HL-60 (cell line): ENCODE measurements around the gene SLC26A3.

ENCODE experiments used
- GABPA ChIP-seq: IDR thresholded peaks from 2 replicates; pipeline ENCODE4 v1.6.1; 2012; ENCODE audit warnings: low read depth
- TF ChIP-seq, protein P1 (sequence below): IDR thresholded peaks from one replicate; pipeline ENCODE4 v1.5.1; 2011; ENCODE audit warnings: low read length, control low read depth, inconsistent platforms; ENCODE audit not compliant: insufficient read depth
- TF ChIP-seq, protein P2 (sequence below): IDR thresholded peaks from 2 replicates; pipeline ENCODE4 v1.6.1; 2012; ENCODE audit warnings: low read depth; ENCODE audit not compliant: insufficient replicate concordance

GRCh38 chr7:107726356-107727130 is 76.5 kb downstream of the SLC26A3 start:
- TF ChIP-seq, protein P1, sequence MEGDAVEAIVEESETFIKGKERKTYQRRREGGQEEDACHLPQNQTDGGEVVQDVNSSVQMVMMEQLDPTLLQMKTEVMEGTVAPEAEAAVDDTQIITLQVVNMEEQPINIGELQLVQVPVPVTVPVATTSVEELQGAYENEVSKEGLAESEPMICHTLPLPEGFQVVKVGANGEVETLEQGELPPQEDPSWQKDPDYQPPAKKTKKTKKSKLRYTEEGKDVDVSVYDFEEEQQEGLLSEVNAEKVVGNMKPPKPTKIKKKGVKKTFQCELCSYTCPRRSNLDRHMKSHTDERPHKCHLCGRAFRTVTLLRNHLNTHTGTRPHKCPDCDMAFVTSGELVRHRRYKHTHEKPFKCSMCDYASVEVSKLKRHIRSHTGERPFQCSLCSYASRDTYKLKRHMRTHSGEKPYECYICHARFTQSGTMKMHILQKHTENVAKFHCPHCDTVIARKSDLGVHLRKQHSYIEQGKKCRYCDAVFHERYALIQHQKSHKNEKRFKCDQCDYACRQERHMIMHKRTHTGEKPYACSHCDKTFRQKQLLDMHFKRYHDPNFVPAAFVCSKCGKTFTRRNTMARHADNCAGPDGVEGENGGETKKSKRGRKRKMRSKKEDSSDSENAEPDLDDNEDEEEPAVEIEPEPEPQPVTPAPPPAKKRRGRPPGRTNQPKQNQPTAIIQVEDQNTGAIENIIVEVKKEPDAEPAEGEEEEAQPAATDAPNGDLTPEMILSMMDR: no peak
- TF ChIP-seq, protein P2, sequence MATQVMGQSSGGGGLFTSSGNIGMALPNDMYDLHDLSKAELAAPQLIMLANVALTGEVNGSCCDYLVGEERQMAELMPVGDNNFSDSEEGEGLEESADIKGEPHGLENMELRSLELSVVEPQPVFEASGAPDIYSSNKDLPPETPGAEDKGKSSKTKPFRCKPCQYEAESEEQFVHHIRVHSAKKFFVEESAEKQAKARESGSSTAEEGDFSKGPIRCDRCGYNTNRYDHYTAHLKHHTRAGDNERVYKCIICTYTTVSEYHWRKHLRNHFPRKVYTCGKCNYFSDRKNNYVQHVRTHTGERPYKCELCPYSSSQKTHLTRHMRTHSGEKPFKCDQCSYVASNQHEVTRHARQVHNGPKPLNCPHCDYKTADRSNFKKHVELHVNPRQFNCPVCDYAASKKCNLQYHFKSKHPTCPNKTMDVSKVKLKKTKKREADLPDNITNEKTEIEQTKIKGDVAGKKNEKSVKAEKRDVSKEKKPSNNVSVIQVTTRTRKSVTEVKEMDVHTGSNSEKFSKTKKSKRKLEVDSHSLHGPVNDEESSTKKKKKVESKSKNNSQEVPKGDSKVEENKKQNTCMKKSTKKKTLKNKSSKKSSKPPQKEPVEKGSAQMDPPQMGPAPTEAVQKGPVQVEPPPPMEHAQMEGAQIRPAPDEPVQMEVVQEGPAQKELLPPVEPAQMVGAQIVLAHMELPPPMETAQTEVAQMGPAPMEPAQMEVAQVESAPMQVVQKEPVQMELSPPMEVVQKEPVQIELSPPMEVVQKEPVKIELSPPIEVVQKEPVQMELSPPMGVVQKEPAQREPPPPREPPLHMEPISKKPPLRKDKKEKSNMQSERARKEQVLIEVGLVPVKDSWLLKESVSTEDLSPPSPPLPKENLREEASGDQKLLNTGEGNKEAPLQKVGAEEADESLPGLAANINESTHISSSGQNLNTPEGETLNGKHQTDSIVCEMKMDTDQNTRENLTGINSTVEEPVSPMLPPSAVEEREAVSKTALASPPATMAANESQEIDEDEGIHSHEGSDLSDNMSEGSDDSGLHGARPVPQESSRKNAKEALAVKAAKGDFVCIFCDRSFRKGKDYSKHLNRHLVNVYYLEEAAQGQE: no peak
- TF ChIP-seq GABPA: no peak
